IPS-NIHi11 (cell line): ENCODE results near the gene PLA2G2E.

Experiments
- DNase-seq: peaks from one replicate; pipeline ENCODE4 v3.0.0; 2012; ENCODE audit warnings: mixed read lengths, low spot score

PLA2G2E gene, protein sequence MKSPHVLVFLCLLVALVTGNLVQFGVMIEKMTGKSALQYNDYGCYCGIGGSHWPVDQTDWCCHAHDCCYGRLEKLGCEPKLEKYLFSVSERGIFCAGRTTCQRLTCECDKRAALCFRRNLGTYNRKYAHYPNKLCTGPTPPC

DNA sequence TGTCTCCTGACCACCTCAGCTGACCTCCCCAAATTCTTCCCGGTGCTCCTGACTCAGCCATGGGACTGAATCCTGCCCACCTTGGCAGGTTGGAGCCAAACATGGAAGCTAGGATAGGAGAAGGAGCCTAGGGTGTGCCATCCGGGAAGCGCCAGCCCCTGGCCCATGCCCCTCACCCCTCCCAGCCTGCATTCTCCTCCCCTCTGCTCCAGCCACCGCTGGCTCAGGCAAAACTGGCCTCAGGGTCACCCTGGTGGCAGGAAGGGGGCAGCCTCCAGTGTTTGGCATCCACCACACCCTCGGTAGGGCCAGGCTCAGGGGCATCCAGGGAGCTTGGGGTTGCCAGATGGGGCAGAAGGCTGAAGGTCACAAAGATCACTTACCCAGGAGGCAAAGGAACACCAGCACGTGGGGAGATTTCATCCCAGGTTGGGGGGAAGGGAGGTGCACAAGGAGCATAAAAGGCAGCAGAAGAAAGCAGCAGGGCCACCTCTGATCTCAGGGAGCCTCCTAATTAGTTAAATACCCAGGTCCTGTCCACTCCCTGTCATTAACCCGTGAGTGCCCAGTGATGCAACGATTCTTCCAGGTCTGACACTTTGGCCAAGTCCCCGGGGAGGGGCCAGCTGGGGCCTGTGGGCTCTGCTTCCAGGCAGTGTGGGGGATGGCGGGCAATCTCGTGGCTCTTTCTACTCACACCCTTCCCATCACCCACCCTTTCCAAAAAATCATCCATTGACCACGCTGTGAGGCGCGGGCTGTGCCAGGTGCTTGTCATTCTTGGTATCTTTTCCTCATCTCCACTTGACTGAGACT lies at the start of gene PLA2G2E:
PLA2G2E (minus strand) TSS at position 481 of the 816 bp plus-strand sequence; CDS start at position 423, 58 bp downstream.
- DNase-seq: no peak

DNA sequence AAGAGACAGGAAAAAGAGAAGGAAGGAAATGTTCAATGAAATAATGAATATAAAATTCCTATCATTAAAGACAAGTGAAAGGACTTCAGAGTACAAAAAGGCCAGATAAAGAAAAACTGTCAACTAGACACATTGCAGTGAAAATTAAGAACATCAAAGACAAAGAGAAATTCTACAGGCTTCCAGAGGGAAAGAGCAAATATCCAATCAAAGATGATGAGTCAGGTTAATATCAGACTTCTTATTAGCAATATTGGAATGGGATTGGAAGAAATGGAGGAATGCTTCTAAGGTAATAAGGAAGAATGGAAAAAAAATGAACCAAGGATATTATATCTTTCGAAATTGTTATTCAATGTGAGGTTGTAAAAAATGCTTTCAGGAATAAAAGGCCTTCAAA lies 48.2 kb upstream of the PLA2G2E start:
- DNase-seq: no peak

- no peak for DNase-seq
Measured at GRCh38 chr1:19969898-19970660, 46.7 kb upstream of the PLA2G2E start.

DNA sequence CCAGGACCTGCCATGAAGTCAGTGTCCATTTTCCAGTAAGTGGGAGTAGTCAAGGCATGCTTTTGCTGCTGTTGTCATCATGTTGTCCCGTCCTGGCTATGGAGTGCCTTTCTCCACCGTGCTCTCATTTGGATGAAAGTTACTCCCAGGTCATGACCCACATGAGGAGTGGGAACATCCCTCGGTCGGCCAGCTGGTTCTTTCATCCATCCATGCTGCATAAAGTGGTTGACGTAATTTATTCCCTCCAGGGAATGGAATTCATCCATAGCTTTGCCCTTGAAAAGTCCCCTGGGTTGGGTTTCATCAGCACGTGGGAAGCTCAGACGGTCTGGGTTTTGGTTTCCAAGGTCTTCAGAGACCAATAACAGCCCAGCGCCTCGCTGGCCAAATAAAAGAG lies 44.4 kb upstream of the PLA2G2E start:
- no peak for DNase-seq

DNA sequence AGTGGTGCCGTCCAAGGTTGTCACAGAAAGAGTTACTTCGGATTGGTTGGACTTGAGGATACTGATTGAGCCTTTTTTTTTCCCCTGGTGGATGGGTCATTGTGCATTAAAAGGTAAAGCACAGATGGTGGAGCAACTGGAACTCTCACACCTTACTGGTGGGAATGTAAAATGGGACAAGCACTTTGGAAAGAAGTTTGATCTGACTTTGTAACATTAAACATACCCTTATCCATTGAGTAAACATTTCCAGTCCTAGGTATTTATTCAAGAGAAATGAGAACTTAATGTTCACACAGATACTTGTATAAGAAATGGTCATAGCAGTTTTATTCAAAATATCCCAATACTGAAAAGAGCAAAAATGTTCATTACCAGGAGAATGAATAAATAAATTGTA lies 41.1 kb upstream of the PLA2G2E start:
- no peak for DNase-seq

DNA sequence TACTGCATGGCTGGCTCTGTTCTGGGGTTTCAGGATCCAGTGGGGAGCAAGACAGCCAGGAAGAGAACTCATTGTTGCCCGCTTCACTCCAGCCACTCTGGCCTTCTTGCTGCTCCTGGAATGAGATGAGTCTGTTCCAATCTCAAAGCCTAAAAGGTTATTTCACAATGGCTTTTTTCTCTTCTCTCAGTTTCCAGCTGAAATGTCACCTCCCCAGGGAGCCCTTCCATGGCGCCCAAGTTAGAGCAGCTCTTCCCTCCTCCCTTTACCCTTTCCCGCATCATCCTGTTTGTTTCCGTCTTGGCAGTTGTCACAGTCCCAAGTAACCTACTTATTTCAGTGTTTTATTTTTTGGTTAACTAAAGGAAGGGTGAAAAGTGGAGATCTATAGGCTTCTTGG lies 40.2 kb upstream of the PLA2G2E start:
- no peak for DNase-seq

- DNase-seq: no peak
Measured at GRCh38 chr1:19960591-19960990, 37.2 kb upstream of the PLA2G2E start.

DNA sequence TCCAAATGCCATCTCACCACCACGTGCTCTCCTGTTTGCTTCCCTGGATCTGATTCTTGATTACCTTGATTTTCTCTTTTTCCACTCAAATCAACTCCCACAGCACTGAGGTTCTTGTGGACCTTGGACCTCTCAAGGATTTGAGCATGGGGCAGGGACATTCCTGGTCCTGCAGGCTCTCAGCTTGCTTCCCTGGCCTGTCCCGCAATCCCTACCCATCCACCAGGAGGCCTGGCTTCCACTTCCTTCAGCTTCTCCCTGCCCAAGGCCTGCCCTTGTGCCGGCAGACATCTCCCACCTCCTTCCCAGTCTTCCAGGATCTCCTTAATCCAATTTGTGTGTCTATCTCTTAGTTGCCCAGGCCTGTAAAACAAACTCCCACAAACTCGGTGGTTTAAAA lies 34.4 kb upstream of the PLA2G2E start:
- peak; percentile 37 for DNase-seq

DNA sequence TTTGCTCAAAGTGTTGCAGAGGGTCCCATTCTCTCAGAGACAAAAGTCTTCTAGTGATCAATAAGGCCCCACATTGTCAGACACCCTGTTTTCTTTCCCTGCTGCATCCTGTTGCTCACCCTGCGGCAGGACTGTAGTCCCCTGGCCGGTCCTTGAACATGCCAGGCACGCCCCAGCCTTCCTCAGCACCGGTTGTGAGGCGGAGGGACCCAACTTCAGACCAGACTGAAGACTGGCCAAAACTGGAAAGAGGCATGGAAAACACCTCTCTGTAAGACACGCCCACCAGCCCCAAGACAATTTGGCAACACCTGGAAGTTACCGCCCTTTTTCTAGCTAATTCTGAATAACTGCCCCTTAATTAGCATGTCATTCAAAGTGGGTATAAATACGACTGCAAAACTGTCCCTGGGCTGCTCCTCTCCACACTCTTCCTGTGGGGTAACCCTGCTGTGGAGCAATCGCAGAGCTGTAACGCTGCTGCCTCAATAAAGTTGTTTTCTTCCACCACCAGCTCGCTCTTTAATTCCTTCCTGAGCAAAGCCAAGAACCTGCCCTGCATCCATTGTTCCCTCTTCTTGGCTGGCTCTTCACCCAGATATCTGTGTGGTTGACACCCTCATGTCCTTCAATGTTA lies 32.2 kb upstream of the PLA2G2E start:
- no peak for DNase-seq

DNA sequence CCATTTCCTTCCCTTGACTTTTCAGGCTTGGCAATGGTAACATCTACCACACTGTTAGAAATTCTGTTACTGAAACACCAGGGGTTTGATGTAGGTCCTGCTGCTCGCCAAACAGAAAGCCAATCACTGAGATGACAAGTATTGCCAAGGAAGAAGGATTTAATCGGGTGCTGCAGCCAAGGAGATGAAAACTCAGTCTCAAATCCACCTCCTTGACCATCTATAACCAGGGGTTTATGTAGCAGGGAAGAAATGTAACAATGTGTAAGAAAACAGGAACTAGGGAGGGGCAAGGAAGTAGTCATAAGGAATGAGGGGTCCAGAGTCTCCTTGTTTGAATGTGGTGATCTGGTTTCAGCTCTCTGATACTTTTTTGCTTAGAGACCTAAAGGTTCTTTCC lies 30.6 kb upstream of the PLA2G2E start:
- no peak for DNase-seq

- DNase-seq: no peak
Measured at GRCh38 chr1:19949016-19949415, 25.6 kb upstream of the PLA2G2E start.

- no peak for DNase-seq
Measured at GRCh38 chr1:19946971-19947370, 23.6 kb upstream of the PLA2G2E start.

DNA sequence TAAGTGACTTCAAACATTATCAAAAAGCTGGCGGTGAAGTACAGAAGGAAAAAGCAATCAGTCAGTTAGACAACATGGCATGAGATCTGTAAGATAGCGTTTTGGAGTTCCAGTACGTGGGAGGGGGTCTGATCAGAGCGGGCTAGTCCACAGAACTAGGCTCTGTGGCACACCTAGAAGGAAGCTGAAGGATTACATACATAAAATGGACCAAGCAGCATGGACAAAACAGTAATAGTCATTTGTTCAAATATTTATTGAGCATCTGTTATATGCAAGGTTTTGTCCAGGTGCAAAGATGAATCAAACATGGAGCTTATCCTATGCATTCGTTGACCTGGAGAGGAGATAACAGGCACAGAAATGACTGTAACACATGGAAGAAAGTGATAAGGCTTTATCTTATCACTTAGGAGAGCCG lies 22.9 kb upstream of the PLA2G2E start:
- DNase-seq: no peak

GRCh38 chr1:19945914-19946313 lies 22.5 kb upstream of the PLA2G2E start:
- no peak for DNase-seq

GRCh38 chr1:19942657-19943056 lies 19.2 kb upstream of the PLA2G2E start:
- DNase-seq: no peak

GRCh38 chr1:19942088-19942487 lies 18.7 kb upstream of the PLA2G2E start:
- DNase-seq: no peak

DNA sequence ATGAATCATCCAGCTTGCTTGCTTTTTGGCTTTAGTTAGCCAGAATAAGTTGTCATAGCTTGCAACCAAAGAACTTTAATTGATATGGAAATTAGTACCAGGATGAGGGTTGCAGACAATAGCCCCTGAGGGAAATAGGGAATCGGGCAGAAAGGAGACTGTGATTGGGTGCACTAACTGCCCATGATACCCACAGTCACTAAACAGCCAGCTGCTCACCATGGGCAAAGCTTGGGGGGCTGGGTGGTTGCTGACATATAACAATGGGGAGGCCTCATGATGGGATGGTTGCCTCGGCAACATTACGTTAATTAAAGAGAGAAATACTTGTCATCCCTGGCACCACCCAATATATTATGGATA lies 17.8 kb upstream of the PLA2G2E start:
- no peak for DNase-seq

GRCh38 chr1:19940486-19941205 lies 17.2 kb upstream of the PLA2G2E start:
- no peak for DNase-seq

GRCh38 chr1:19938472-19938871 lies 15.1 kb upstream of the PLA2G2E start:
- DNase-seq: no peak

- DNase-seq: no peak
Measured at GRCh38 chr1:19936061-19936750, 12.8 kb upstream of the PLA2G2E start.

- no peak for DNase-seq
Measured at GRCh38 chr1:19934336-19934735, 10.9 kb upstream of the PLA2G2E start.
